Activated CD8-positive, alpha-beta memory T cell treated with anti-CD3 and anti-CD28 coated beads for 36 hours (primary cell): Measurements from ENCODE around the gene PKP1. TPM values are rescaled to one million over a fixed set of nuclear protein-coding genes. Genes with fewer than 3 reads are reported as not detected.

Source experiments
- CTCF ChIA-PET: fragments of 350-600 bp; sonication (Branson Sonifier 250); formaldehyde crosslinking; loops from one replicate; lab custom pipeline; 2021; ENCODE audit warnings: antibody characterized with exemption; lab: Charles Lee
- POLR2A ChIA-PET: fragments of 350-600 bp; sonication (Branson Sonifier 250); formaldehyde crosslinking; loops from one replicate; lab custom pipeline; 2021; ENCODE audit warnings: antibody characterized with exemption; lab: Charles Lee
- total RNA-seq, 2 experiments: library from RNA; stranded (reverse); gene quantifications; one replicate each; pipeline ENCODE4 v1.2.3, GENCODE V29; 2021

Gene PKP1
- total RNA-seq, 2 experiments from 2014 or later, result not detected

DNA sequence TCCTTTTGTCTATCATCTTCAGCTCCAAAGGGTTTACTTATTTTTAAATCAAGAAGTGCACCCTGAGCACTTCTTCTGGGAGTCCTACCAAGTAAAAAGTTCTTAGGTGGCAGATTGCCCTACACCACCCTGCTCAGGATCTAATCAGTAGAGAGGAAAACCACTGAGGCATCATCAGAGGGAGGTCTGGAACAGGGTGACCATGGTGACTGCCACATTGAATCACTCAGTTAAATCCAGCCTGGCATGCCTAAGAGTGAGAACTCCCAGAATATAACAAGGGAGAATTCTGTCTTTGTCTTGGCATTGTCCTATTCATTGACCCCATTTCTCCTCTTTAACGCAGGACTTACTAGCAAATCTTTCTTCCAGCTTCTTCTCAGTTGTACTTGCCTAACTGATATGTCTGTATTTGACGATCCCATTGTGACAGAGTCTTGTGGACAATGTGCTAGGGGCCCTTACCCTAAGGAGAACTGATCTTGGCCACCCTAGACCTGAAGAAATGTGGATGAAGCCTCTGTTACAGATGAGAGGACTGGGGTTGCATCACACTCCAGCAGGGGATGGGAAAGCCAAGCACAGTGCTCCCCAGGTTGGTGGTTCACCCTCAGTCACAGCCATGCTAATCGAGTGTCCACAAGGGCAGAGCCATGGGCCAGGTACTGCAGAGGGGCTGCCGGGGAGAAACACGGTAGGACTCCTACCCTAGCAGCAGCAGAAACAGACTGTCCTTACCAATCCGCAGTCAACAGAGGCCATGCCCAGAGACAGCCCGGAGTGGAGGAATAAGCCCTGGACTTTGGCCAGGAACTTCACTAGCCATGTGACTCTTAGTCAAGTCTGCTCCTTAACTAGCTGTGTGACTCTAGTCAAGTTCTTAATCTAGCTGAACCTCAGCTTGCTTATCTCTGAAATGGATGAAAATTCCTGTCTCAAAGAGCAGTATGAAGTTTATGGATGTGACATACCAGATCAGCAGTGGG is 15.4 kb downstream of the PKP1 start:
- ChIA-PET POLR2A (no interaction called here), CTCF (no interaction called here)

DNA sequence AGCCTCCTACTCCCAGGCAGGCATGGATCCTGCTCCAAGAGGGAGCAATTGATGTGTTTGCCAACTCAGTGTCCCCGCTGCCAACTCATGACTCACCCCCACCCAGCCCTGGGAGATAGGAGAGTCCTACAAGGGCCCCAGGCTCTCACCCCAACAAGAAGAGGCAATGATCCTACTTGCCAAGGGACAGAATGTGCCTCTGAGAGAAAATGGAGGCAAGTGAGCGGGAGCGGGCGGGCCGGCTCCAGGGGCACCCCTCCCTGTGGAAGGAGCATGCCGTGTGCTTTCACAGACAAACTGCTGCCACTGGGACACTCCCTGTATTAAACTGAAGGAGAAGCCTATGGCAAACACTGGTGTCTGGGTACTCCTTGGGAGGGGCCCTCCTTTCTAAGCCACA is 16.7 kb downstream of the PKP1 start:
- ChIA-PET POLR2A (no interaction called here), CTCF (no interaction called here)

DNA sequence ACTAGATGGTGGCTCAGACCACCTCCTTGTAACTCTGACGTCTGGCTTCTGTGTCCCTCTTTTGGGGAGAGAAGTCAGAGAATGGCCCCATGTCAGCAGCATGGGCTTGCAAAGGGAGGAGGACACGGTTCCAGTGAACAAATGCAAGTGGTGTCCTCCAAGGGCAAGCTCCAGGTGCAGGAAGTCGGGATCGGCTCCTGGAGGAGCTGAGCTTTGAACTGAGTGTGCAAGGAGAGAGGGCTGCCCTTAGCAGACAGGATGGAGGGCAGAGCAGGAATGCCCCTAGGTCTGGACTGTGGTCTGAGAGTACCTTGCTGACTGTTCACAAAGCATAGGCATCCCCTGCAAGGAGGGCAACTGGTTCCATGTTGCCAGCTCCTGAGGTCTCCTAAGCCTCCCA is 17.3 kb downstream of the PKP1 start:
- ChIA-PET CTCF (no interaction called here), POLR2A (no interaction called here)

DNA sequence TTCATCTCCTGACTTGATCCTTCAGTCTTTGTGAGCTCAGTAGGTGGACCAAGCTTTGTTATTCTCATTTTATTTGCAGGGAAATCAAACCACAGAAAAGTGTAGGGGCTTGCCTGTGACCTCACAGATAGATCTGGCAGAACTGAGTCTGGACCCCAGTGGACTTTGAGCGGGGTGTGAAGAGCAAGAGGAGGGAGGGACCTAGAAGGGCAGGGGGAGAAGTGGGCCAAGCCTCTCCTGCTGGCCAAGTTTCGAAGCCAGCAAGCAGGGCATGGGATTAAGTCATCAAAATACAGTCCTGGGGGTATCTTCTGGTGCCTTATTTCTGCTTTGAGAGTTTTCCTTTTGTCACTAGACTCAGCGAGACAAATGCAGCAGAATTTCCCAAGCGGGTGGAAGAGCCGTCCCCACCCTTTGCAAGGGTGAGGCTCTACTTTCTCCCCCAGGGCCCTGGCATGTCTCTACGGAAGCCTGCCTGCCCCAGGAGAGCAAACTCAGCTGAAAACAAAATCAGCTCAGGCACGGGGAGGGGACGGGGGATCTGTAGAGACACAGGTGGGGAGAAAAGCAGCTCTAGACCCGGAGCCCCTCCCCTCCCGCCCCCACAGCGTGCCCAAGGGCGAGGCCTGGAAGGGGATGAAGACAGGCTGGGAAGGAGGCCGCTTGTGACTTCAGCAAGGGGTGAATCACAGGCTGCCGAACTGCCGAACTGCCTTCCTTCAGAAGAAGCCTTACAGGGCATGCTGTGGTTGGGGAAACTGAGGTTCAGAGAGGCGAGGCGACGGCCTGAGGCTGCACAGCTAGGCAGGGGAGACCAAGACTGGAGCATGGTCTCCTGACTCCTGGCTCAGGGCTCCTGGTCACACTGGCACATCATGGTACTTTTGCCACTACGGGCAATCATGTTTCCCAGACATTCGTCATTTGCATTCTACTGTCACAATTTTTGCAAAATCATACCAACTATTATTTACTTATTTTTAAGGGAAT is 19.2 kb downstream of the PKP1 start:
- POLR2A ChIA-PET, result no interaction called here
- CTCF ChIA-PET, result interaction anchor here (0.5 kb wide), 1 partner anchor 48 kb away, joined by 3 read pairs; no protein-coding TSS in a partner anchor

DNA sequence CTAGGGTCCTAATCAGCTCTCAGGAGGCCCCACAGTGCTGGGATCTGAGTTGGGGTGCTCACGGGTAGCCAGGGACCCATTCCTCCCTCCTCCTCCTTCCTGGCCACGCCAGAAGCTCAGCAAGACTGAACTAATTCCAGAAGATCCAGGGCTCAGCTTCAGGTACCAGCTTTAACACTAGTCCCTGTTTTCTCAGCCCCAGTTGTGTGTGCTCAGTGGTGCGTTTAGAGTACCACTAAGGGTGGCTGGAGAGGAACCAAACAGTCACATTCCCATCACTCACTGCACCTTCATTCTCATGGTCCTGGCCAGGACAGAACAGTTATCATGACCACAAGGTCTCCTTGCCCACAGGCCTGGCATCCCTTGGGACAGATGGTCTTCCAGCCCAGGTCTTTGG is 20.8 kb downstream of the PKP1 start:
- ChIA-PET POLR2A (no interaction called here), CTCF (no interaction called here)

DNA sequence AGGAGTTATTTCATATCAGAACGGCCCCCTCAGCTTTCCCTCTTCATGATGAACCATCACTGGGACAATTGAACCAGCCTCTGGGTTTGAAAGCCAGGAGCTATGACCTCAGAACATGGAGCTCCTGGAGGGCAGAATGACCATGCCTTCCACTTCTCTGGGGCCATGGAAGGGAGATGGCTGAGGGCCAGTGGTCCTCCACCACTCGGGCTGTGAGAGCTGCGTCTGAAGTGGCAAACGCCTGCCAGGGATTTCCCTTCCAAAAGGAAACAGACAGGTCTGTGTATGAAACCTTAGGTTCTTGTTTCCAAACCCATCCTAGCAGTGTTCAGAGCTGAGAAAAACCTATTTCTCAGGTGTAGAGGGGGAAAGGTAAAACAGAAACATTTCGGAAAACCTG is 22.5 kb downstream of the PKP1 start:
- CTCF ChIA-PET, result no interaction called here
- POLR2A ChIA-PET, result interaction anchor here (0.7 kb wide), 1 partner anchor 94 kb away, joined by 3 read pairs; no protein-coding TSS in a partner anchor

DNA sequence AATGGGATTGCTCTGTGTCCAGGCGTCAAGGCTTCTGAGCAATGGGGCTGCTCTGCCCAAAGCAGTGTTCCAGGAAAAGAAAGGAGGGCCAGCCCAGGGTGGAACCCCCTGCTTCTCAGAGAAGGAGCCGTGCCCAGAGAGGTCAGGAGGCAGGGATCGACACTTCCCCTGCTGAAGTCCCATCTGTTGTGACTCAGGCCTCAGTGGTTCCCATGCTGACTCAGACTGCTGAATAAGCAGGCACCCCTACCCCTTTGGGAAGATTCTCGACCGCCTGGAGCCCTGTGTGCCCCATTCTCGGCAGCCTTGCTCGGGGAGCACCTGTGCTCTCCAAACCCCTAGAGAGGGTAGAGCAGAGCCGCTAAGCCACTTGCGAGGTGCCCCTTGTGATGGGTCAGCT is 23.9 kb downstream of the PKP1 start:
- ChIA-PET POLR2A (no interaction called here), CTCF (no interaction called here)

DNA sequence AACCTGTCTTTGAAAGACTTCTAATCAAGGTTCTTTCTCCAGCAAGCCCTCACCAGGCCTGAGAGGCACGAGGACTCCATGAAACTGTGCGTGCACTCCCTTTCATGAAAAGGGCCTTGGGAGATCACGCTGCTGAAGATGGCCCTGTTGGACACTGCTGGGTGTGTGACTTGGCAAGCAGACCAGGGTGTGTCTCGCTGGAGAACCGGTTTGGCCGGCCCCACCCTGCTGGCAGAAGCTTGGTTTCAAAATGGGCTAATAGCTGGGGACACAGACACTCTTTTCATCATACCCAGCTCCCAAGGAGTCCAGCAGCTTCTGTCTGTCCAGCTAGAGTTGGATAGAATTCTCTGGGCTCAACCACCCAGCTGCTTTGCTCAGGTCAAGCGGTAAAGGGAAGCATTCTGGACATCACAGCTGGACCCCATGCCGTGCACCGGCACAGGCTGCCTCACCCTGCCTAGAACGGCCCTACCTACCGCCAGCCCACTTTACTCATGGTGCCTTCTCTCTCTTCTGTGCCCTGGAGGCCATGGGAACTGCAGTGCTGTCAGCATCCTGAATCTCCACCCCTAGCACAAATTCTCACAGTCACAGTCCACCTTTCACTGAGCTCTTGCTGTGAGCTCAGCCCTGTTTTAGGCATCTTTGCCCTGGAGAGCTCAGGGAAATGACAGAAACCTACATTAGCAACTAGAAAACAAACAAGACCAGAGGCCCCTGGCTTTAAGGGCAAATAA is 24.6 kb downstream of the PKP1 start:
- ChIA-PET POLR2A (no interaction called here), CTCF (no interaction called here)

DNA sequence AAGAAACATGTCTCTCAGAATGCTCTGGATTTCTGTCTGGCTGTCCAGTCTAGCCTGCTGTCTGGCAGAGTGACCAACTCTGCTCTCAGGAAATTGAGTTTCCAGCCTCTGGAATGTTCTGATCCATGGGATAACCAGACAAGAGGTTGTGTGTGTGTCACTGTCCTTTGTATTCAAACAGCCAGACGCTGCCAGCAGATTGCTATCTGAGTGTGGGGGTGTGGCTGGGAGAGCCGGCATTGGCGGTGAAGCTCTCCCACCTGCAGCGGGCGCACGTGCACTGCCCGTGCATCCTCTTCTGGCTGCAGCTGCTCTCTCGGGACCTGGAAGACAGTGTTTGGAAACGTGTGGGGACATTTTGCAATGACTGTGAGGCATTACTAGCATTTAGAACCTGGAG is 26.1 kb downstream of the PKP1 start:
- ChIA-PET CTCF (no interaction called here), POLR2A (no interaction called here)

DNA sequence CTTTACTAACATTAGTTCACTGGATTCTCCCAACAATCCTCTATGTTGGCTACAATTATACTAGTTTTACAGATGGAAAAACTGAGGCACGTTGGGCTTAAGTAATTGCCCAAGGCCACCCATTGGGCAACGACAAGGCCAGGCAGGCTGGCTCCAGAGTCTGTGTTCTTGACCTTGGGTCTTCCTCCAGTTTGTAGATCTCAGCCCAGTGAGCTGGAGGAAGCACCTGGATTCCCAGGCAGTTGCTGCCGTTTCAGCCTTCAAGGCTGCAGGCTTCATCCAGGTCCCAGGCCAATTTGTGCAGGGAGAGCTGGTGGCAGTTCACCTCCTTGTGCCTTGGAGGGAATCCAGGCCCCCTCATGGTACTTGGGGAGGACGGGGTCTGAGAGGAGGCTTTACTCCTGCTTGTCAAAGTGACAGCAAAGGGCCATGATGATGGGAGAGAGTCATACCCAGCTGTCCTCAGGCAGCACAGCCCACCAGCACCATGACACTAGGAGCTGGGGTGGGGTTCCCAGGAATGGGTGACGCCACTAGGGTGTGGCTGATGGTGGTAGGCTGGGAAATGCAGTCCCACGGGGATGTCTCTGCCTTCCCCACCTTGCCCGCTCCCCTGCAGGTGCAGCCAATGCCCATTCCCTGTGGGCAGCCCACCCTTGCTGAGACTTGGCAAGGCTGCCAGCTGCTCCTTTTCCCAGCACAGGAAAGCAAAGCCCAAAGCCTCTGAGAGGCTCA is 27.1 kb downstream of the PKP1 start:
- CTCF ChIA-PET, result interaction anchor here (0.8 kb wide), 1 partner anchor 28 kb away, joined by 4 read pairs; the partner anchor contains the start of gene PKP1
- POLR2A ChIA-PET, result no interaction called here

DNA sequence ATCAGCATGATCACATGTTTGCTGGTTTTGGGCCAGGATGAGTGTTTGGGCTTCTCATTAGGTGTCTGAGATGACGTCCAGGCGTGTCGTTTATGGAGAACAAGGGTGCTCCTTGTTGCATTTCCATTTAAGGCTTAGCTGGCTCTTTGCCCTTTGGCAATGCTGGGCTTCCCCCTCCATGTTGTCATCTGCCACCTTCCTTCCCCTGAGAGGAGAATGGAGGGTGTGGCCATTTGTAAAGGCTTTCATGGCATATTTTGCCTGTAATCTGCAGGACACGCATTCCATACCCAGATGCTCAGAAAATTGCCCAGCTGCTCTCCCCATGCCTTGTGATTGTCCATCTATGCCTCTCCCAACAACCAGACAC is 27.7 kb downstream of the PKP1 start:
- CTCF ChIA-PET, result interaction anchor here (0.8 kb wide), 1 partner anchor 28 kb away, joined by 4 read pairs; the partner anchor contains the start of gene PKP1
- POLR2A ChIA-PET, result no interaction called here

DNA sequence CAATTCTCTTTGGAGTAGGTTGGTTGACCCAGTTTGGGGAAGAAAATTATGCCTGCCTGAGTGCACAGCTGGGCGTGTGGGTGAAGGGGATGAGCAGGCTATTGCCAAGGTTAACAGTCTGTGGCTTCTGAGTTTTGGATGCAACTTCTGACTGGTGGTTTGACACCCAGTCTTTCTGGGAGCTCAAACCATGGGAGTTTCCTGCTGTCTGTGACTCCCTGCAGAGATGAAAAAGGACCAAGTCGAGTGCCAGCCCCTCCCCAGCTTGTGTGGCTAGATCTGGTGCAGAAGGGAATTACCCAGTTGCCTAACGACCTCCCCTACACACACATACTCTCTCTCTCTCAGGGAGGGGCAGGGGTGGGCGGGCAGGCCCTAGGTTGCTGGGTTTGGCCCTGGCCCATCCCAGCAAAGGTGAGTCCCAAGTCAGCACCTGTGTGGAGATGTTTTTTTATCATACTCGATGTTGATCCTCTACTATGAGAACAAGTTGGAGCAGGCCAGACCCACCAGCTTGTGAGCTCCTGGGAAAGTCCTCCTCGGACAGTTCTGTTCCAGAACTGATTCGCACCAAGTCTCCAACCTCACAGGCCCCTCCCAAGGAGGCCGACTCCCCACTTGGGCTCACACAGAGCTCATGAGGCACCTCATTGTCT is 28.2 kb downstream of the PKP1 start:
- CTCF ChIA-PET, result no interaction called here
- POLR2A ChIA-PET, result no interaction called here

DNA sequence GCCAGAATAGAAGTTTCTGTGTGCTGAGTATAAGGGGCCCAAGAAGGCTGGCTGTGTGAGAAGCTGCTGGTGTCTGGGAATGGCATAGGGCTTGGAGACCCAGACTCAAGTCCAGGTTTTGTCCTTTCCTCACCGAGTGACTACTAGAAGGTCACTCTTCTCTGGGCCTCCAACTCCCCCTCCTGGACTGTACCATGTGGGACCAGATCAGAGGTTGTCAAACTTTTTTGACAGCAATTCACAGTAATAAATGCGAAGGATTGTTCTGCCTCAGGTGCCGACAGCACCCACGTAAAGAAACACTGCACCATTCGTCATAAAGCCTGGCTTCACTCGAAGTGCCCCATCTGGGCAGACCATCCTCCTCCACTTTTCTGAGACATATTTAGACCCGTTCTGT is 29.0 kb downstream of the PKP1 start:
- POLR2A ChIA-PET, result no interaction called here
- CTCF ChIA-PET, result no interaction called here

DNA sequence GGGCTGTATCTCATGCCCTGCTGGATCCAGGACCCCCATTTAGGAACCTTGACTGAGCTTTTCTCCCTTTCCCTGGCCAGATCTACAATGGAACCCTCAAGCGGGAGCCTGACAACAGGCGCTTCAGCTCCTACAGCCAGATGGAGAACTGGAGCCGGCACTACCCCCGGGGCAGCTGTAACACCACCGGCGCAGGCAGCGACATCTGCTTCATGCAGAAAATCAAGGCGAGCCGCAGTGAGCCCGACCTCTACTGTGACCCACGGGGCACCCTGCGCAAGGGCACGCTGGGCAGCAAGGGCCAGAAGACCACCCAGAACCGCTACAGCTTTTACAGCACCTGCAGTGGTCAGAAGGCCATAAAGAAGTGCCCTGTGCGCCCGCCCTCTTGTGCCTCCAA is 29.8 kb downstream of the PKP1 start:
- CTCF ChIA-PET, result no interaction called here
- POLR2A ChIA-PET, result no interaction called here

DNA sequence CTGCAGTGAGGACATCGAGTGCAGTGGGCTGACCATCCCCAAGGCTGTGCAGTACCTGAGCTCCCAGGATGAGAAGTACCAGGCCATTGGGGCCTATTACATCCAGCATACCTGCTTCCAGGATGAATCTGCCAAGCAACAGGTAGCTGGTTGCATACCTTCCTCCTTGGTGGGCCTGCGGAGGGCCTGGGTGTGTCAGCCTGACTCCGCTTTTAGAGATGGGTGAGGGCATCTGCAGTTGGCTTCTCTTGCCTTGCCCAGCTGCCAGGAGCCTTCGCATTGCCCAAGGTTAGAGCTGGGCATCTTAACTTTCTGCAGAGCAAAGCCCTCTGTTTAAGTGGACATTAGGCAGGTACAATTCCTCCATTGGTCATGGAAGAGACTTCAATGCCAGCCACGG is 33.2 kb downstream of the PKP1 start:
- CTCF ChIA-PET, result interaction anchor here (0.9 to 1.1 kb wide), 2 partner anchors 10 to 32 kb away, joined by 3 read pairs; no protein-coding TSS in a partner anchor

DNA sequence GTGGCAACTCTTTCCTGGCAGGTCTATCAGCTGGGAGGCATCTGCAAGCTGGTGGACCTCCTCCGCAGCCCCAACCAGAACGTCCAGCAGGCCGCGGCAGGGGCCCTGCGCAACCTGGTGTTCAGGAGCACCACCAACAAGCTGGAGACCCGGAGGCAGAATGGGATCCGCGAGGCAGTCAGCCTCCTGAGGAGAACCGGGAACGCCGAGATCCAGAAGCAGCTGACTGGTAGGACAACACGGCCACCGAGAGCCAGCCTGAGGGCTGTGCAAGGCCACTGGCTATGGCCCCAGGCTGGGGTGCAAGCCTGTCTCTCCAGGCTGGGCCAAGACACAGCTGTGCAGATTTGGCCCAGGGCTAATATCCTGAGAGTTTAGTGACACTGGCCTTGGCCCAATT is 34.2 kb downstream of the PKP1 start:
- ChIA-PET CTCF (no interaction called here), POLR2A (no interaction called here)

More for the DNA sequence above, 33.2 kb downstream of the PKP1 start:
- POLR2A ChIA-PET, result no interaction called here

DNA sequence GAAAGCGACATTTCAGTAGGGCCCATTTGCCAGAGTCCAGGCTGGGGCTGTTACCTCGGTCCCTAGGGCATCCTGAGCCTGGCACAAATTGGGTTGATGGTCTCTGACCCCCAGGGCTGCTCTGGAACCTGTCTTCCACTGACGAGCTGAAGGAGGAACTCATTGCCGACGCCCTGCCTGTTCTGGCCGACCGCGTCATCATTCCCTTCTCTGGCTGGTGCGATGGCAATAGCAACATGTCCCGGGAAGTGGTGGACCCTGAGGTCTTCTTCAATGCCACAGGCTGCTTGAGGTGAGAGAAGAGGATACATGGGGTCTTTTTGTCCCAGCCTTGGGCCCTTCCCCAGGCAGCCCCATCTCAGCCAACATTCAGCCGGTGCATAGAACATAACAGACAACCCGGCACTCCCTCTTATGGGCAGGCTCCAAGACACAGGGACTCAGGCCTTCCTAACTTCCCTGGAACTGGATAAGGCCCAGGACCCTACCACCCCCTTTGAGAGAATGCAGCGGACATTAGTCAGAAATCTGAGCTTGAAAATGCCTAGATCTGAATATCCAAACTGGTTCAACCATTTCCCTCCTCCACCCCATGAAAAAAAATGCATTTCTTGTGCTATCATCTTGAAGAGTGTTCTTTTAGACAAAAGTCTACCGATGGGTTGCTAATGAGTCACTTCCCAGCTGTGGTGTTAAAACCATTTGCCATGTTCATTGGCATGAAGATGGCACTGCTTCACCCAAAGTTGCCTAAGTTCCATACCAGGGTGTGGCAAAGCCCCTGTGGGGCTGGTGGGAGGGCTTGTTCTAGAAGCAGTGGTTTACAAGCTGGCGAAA is 35.4 kb downstream of the PKP1 start:
- CTCF ChIA-PET, result no interaction called here
- POLR2A ChIA-PET, result no interaction called here
